Nephron progenitor cell (in vitro differentiated cells): ENCODE results near the gene ZNF385D.

Experiments used
- DNase-seq: peaks from one replicate; pipeline ENCODE4 v3.0.0; 2021
- H3K27ac Mint-ChIP-seq: 2 replicates; pipeline ENCODE4 v1.8.0; 2021; ENCODE audit warnings: mild to moderate bottlenecking, moderate library complexity, mixed read lengths
- H3K27me3 Mint-ChIP-seq: 2 replicates; pipeline ENCODE4 v1.8.0; 2021; ENCODE audit warnings: mild to moderate bottlenecking, low read depth, mixed read lengths; ENCODE audit not compliant: poor library complexity
- H3K36me3 Mint-ChIP-seq: 2 replicates; pipeline ENCODE4 v1.8.0; 2021; ENCODE audit warnings: low read depth, mixed read lengths
- H3K4me1 Mint-ChIP-seq: 2 replicates; pipeline ENCODE4 v1.8.0; 2021; ENCODE audit warnings: mixed read lengths
- H3K4me3 Mint-ChIP-seq: 2 replicates; pipeline ENCODE4 v1.8.0; 2021; ENCODE audit warnings: mild to moderate bottlenecking, moderate library complexity, mixed read lengths
- H3K9me3 Mint-ChIP-seq: 2 replicates; pipeline ENCODE4 v1.8.0; 2021; ENCODE audit warnings: mild to moderate bottlenecking, moderate library complexity, mixed read lengths
- CTCF ChIP-seq: fragments of 200-600 bp; sonication (generic); IDR thresholded peaks from 2 replicates; pipeline ENCODE4 v1.5.0; 2021; ENCODE audit warnings: antibody characterized with exemption

The ZNF385D gene

GRCh38 chr3:21446945-21447475 lies 304.0 kb downstream of the ZNF385D start:
- TF ChIP-seq CTCF, result no peak
- no peak overlapping the region for H3K4me3 Mint-ChIP-seq
- no peaks in the 10 kb centered on the region for H3K9me3 Mint-ChIP-seq
- H3K36me3 Mint-ChIP-seq, result no peaks in the 10 kb centered on the region
- H3K27ac Mint-ChIP-seq, result no peak overlapping the region
- peaks cover under 1% of the 10 kb centered on the region for H3K27me3 Mint-ChIP-seq
- H3K4me1 Mint-ChIP-seq, result no peaks in the 10 kb centered on the region
- no peak for DNase-seq

GRCh38 chr3:21446027-21446426 lies 305.0 kb downstream of the ZNF385D start:
- DNase-seq, result no peak
- no peak overlapping the region for H3K4me3 Mint-ChIP-seq
- no peak overlapping the region for H3K27ac Mint-ChIP-seq
- no peaks in the 10 kb centered on the region for H3K4me1 Mint-ChIP-seq
- no peak for TF ChIP-seq CTCF
- H3K36me3 Mint-ChIP-seq, result no peaks in the 10 kb centered on the region
- no peaks in the 10 kb centered on the region for H3K9me3 Mint-ChIP-seq
- H3K27me3 Mint-ChIP-seq, result peaks cover 4% of the 10 kb centered on the region

GRCh38 chr3:21441821-21442220 lies 309.2 kb downstream of the ZNF385D start:
- Mint-ChIP-seq H3K27ac (no peak overlapping the region), H3K4me3 (no peak overlapping the region), H3K4me1 (no peaks in the 10 kb centered on the region), H3K27me3 (peaks cover 4% of the 10 kb centered on the region), H3K36me3 (no peaks in the 10 kb centered on the region), H3K9me3 (no peaks in the 10 kb centered on the region)
- no peak for TF ChIP-seq CTCF
- DNase-seq, result no peak

- H3K4me3 Mint-ChIP-seq, result no peak overlapping the region
- TF ChIP-seq CTCF, result no peak
- no peaks in the 10 kb centered on the region for H3K4me1 Mint-ChIP-seq
- no peaks in the 10 kb centered on the region for H3K9me3 Mint-ChIP-seq
- no peaks in the 10 kb centered on the region for H3K36me3 Mint-ChIP-seq
- H3K27ac Mint-ChIP-seq, result no peak overlapping the region
- peaks cover 1% of the 10 kb centered on the region for H3K27me3 Mint-ChIP-seq
- DNase-seq, result no peak
These were observed 314.2 kb downstream of the ZNF385D start for GRCh38 chr3:21436835-21437234.

GRCh38 chr3:21435871-21436270 lies 315.1 kb downstream of the ZNF385D start:
- no peaks in the 10 kb centered on the region for H3K36me3 Mint-ChIP-seq
- no peak for TF ChIP-seq CTCF
- no peaks in the 10 kb centered on the region for H3K9me3 Mint-ChIP-seq
- no peak overlapping the region for H3K4me3 Mint-ChIP-seq
- H3K27me3 Mint-ChIP-seq, result no peaks in the 10 kb centered on the region
- no peak for DNase-seq
- H3K4me1 Mint-ChIP-seq, result no peaks in the 10 kb centered on the region
- H3K27ac Mint-ChIP-seq, result no peak overlapping the region

- H3K4me1 Mint-ChIP-seq, result no peaks in the 10 kb centered on the region
- no peak for TF ChIP-seq CTCF
- H3K27ac Mint-ChIP-seq, result no peak overlapping the region
- no peak overlapping the region for H3K4me3 Mint-ChIP-seq
- no peaks in the 10 kb centered on the region for H3K36me3 Mint-ChIP-seq
- no peaks in the 10 kb centered on the region for H3K27me3 Mint-ChIP-seq
- no peaks in the 10 kb centered on the region for H3K9me3 Mint-ChIP-seq
- DNase-seq, result no peak
These were observed 316.7 kb downstream of the ZNF385D start for GRCh38 chr3:21434310-21434709.
